SK-N-MC (cell line): ENCODE results near the gene PTPRN2.

Experiments used
- EZH2 ChIP-seq: fragments of 200-600 bp; sonication (generic); IDR thresholded peaks from one replicate; pipeline ENCODE4 v1.6.1; 2017; ENCODE audit warnings: antibody characterized with exemption
- FOXP2 ChIP-seq: optimal IDR thresholded peaks from 2 replicates; pipeline ENCODE3; 2011; ENCODE audit warnings: mild to moderate bottlenecking, moderate library complexity; ENCODE audit not compliant: insufficient read depth; ENCODE audit errors: extremely low read length, control extremely low read depth

DNA sequence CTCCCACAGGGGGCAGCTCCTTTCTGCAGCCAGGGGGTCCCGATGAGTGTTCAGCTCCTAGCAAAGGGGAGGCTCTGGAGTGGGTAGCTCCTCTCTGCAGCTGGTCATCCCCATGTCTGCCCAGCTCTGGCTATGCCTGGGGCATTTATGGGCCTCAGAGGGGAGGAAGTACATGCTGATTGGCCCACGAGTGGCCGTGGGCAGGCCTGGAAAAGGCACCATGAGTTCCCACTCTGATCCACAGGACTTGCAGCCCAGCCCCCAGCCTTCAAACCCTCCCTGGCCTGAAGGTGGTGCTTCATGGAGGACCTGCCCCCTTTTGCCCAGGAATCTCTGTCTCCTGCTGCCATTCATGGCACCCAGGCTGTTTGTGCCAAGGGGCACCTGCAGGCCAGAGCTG is 982.0 kb downstream of the PTPRN2 start:
- TF ChIP-seq EZH2 (no peak), FOXP2 (no peak)
